ENCODE results near the gene SPNS2. TPM values are rescaled to one million over a fixed set of nuclear protein-coding genes. Genes with fewer than 3 reads are reported as not detected.

SPNS2 gene
- total RNA-seq, 1 experiment from 2014 or later: not detected

DNA sequence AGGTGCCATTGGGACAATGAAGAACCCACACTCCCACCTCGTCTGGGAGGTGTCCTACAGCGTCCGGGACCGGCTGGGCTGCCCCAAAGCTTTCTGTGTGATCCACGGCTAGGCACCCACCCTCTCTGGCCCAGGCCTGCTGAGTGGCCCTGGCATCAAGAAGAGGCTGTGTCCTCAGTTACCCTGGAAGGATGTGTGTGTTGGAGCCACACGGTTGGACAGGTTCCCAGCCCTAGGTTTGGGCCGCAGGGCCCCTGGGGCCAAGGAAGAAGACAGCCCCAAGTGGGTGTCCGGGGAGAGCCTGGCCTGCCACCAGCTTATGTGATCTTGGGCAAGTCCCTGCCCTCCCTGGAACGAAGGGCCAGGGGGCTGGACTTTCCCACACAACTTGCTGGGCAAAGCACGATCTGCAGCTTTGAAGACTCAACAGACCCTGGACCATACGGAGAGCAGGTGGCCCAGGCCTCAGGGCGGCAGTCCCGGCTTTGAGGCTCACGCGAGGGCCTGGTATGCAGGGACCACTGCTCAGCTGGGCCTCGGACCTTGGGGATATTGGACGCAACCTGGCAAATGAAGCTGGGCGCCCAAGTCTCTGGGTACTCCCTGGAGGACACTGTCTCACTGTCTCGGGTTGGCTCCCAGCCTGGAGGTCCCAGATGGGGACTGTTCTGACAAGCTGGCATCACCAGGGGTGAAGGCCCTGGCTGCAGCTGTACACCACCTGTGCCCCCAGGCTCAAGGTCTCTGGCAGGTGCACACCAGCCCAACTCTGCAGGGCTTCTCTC is 39.0 kb downstream of the SPNS2 start:
- peaks cover 58% of the 10 kb centered on the region for H3K36me3 Mint-ChIP-seq (ENCODE audit: insufficient read depth, unreplicated experiment)
- no peak overlapping the region for H3K27ac Mint-ChIP-seq (ENCODE audit: low read depth, unreplicated experiment)
- H3K4me3 Mint-ChIP-seq (ENCODE audit: unreplicated experiment): no peak overlapping the region
- peaks cover 5% of the 10 kb centered on the region for H3K4me1 Mint-ChIP-seq (ENCODE audit: insufficient read depth, unreplicated experiment)
- intact Hi-C loops (cut with micrococcal nuclease): no loop called here
- ChIA-PET POLR2A (interaction anchor here (0.5 to 2.9 kb wide), 5 partner anchors 12 to 297 kb away, joined by 3 to 15 read pairs (median 6); partner anchors contain the start of gene MYBBP1A), CTCF (no interaction called here)
- DNase-seq (ENCODE audit: unreplicated experiment): no peak
- TF ChIP-seq, protein P1, sequence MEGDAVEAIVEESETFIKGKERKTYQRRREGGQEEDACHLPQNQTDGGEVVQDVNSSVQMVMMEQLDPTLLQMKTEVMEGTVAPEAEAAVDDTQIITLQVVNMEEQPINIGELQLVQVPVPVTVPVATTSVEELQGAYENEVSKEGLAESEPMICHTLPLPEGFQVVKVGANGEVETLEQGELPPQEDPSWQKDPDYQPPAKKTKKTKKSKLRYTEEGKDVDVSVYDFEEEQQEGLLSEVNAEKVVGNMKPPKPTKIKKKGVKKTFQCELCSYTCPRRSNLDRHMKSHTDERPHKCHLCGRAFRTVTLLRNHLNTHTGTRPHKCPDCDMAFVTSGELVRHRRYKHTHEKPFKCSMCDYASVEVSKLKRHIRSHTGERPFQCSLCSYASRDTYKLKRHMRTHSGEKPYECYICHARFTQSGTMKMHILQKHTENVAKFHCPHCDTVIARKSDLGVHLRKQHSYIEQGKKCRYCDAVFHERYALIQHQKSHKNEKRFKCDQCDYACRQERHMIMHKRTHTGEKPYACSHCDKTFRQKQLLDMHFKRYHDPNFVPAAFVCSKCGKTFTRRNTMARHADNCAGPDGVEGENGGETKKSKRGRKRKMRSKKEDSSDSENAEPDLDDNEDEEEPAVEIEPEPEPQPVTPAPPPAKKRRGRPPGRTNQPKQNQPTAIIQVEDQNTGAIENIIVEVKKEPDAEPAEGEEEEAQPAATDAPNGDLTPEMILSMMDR (IDR thresholded peaks at IDR 0.05; ENCODE audit: unreplicated experiment): no peak
- H3K27me3 Mint-ChIP-seq (ENCODE audit: insufficient read depth, unreplicated experiment): no peaks in the 10 kb centered on the region
- no peaks in the 10 kb centered on the region for H3K9me3 Mint-ChIP-seq (ENCODE audit: unreplicated experiment)
- no TSS peak for BruUV-seq (replicated peaks)

DNA sequence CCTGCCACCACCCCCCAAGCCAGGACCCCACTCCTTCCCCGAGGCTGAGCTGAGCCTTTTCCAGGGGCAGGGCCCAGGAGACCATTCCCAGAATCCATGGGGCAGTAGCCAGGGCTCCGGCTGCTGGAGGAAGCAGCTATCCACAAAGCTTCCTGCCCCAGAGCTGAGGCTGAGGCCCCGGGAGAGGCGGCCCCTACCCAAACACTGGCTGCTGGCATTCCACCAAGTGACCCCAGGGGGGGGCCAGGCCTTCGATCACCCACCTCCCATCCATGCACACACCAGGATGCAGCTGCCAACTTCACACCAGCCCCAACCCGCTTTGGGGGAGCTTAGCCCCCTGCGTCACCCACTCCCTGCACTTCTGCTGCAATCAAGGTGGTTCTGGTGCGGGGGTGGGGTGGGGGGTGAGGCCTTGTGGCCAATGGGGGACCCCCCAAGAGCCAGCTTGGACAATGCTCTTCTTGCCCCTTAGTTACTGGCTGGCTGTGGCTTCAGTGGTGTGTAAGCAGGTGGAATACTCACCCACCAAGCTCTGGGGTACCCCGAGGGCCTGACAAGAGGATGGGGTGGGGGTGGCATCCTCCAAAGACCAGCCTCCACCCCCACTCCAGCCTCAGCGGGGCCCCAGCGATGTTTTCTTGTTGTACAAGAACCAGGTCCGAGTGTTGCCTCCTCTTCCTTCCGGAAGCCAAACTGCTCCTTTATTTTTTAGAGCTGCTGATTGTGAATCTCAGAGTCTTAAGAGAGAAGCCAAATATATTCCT is 39.7 kb downstream of the SPNS2 start:
- ChIA-PET CTCF (no interaction called here), POLR2A (interaction anchor here (0.6 to 2.9 kb wide), 5 partner anchors 16 to 119 kb away, joined by 3 to 15 read pairs (median 5); partner anchors contain the start of gene MYBBP1A)
- Mint-ChIP-seq H3K27ac (ENCODE audit: low read depth, unreplicated experiment) (no peak overlapping the region), H3K36me3 (ENCODE audit: insufficient read depth, unreplicated experiment) (peaks cover 54% of the 10 kb centered on the region), H3K4me3 (ENCODE audit: unreplicated experiment) (no peak overlapping the region), H3K27me3 (ENCODE audit: insufficient read depth, unreplicated experiment) (no peaks in the 10 kb centered on the region), H3K9me3 (ENCODE audit: unreplicated experiment) (no peaks in the 10 kb centered on the region), H3K4me1 (ENCODE audit: insufficient read depth, unreplicated experiment) (peaks cover 5% of the 10 kb centered on the region)
- TF ChIP-seq, protein P1 (IDR thresholded peaks at IDR 0.05; ENCODE audit: unreplicated experiment): no peak
- no peak for DNase-seq (ENCODE audit: unreplicated experiment)
- BruUV-seq (replicated peaks): no TSS peak
- intact Hi-C loops (cut with micrococcal nuclease): no loop called here

DNA sequence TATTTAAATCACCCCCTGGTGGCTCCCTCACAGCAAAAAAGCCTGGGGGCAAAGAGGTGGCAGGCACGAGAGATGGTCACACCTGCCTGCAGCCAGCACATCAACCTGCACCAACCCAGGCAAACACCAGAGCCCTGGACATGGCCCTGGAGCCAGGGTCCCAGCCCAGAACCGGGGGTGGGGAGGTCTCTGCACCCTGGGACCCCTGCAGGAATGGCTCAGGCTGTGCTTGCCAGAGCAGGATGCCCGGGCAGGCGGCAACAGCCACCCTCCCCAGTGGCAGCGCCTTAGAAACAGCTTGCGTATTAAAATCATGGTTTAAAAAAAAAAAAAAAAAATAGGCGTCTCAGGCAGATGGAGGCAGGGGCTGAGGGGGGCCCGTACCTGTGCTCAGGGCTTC is 40.3 kb downstream of the SPNS2 start:
- no peak for DNase-seq (ENCODE audit: unreplicated experiment)
- POLR2A ChIA-PET: interaction anchor here (0.6 to 2.9 kb wide), 4 partner anchors 16 to 362 kb away, joined by 3 to 15 read pairs (median 4); partner anchors contain the start of gene MYBBP1A
- Mint-ChIP-seq H3K4me3 (ENCODE audit: unreplicated experiment) (no peak overlapping the region), H3K4me1 (ENCODE audit: insufficient read depth, unreplicated experiment) (peaks cover 5% of the 10 kb centered on the region), H3K27ac (ENCODE audit: low read depth, unreplicated experiment) (no peak overlapping the region), H3K27me3 (ENCODE audit: insufficient read depth, unreplicated experiment) (no peaks in the 10 kb centered on the region), H3K9me3 (ENCODE audit: unreplicated experiment) (no peaks in the 10 kb centered on the region), H3K36me3 (ENCODE audit: insufficient read depth, unreplicated experiment) (peaks cover 57% of the 10 kb centered on the region)
- CTCF ChIA-PET: interaction anchor here (0.7 to 1.0 kb wide), 2 partner anchors 28 to 439 kb away, joined by 3 read pairs; no protein-coding TSS in a partner anchor
- intact Hi-C loops (cut with micrococcal nuclease): no loop called here
- TSS peak; percentile 46 for BruUV-seq (replicated peaks)
- TF ChIP-seq, protein P1 (IDR thresholded peaks at IDR 0.05; ENCODE audit: unreplicated experiment): no peak
